Colon (tissue), 2 donors: ENCODE measurements around the gene ENAH.
"Not testable (repeated sequence)": the region's sequence is repeated elsewhere in the genome, so short reads cannot be mapped to it uniquely, and the experiment has no call there.

Experiments
- FAIRE-seq: peaks from 2 replicates; lab custom pipeline; 2012; peaks lifted over from hg19 to GRCh38; lab: Jason Lieb, UNC
- donor health status: control.
- donor health status: control.

Gene ENAH

GRCh38 chr1:225644666-225645065, 8.3 kb downstream of the ENAH start:
- FAIRE-seq = no peak

DNA sequence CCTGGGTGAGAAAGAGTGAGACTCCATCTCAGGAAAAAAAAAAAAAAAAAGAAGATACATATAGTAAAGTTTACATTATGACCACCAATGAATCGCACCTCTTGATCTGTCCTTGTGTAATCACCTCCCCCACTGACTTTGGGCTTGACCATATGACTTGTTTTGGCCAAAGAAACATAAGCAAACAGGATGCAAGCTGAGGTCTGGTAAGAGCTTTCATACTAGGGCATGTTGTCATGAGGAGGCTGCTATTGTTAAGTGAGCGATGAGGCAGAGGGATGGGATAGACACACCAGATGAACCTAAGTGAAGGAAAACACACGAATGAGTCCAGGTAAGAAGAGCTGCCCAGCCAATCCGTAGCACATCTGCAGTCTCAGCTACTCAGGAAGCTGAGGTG, 10.7 kb downstream of the ENAH start:
- no peak for FAIRE-seq

DNA sequence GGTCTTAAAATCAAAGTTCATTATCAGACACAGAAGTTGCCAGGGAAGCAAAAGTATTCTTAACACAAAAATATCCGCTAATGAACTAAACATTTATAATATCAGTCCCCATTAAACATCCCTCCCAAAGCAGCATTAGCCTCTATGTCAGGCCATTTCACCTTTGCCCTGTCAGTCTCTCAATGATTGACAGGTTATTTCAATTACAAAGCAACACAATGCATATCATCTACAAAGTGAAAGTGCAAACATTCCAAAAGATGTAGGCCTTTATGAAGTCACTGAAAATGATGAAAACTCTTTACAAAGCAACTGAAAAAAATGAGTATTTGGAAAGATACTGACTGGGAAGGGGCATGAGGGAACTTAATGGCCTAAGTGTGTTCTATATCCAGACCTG, 14.1 kb downstream of the ENAH start:
- FAIRE-seq = no peak

DNA sequence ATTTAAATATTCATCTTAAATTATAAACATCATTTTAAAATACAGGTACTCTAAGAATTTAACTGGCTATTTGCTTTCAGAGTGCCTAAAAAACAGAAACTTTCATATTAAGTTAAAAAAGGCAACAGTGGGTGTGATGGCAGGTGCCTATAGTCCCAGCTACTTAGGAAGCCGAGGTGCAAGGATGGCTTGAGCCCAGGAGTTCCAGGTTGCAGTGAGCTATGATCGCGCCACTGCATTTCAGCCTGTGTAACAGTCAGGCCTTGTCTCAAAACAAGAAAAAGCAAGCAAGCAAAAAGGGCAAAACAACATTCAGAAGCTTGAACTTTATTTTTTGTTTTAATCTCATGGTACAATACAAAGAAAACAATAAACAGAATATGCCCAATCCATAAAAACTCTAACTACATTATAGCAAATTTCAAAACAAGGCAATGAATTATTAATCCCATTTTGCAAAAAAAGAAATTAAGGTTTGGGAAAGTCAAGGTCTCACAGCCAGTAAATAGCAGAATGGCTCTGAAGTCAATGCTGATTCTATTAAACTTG, 15.2 kb downstream of the ENAH start:
- no peak for FAIRE-seq

- not testable (repeated sequence) for FAIRE-seq
Measured at GRCh38 chr1:225636992-225637391, 15.9 kb downstream of the ENAH start.

DNA sequence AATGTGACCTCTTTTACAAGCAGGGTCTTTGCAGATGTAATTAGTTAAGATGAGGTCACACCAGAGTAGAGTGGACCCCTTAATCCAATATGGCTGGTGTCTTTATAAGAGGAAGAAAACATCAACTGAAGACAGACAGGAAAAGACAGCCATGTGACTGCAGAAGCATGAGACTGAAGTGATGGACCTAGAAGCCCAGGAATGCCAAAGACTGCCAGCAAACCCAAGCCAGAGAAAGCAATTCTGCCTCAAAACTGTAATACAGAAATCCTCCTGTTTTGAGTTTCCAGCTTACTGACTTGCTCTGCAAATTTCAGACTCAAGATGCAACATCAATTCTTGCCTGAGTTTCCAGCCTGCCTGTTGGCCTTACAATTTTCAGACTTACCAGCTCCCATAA, 17.3 kb downstream of the ENAH start:
- FAIRE-seq = no peak

GRCh38 chr1:225632836-225633235, 20.1 kb downstream of the ENAH start:
- FAIRE-seq = not testable (repeated sequence)

DNA sequence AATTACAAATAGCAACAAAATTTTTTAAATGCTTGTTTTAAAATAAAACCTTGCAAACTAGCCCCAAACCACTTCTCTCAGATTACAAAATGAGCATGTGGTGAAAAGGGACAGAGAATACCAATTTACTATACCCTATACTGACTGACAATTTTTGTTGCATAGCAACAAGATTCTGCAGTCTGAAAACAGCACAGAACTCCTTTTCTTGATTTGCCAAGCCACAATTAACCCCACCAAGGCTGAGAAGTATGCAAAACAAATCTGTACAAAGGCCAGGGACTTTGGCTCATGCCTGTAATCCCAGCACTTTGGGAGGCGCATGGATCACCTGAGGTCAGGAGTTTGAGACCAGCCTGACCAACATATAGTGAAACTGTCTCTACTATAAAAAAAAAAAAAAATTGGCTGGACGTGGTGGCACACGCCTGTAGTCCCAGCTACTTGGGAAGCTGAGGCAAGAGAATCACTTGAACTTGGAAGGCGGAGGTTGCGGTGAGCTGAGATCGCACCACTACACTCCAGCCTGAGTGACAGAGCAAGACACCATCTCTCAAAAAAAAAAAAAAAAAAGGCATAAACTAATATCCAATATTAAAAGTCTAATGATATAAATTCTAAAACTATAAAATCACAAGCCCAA, 21.8 kb downstream of the ENAH start:
- no peak for FAIRE-seq

GRCh38 chr1:225629483-225629882, 23.4 kb downstream of the ENAH start:
- FAIRE-seq = no peak

DNA sequence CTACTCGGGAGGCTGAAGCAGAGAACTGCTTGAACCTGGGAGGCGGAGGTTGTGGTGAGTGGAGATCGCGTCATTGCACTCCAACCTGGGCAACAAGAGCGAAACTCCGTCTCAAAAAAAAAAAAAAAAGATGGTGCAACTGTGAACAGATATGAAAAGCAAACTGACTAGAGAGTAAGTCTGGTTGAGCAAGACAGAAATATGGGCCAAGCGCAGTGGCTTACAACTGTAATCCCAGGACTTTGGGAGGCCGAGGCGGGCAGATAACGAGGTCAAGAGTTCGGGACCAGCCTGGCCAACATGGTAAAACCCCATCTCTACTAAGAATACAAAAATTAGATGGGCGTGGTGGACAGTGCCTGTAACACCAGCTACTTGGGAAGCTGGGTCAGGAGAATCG, 24.1 kb downstream of the ENAH start:
- FAIRE-seq = not testable (repeated sequence)

- no peak for FAIRE-seq
Measured at GRCh38 chr1:225627304-225627947, 25.5 kb downstream of the ENAH start.

- no peak for FAIRE-seq
Measured at GRCh38 chr1:225626698-225627097, 26.2 kb downstream of the ENAH start.

DNA sequence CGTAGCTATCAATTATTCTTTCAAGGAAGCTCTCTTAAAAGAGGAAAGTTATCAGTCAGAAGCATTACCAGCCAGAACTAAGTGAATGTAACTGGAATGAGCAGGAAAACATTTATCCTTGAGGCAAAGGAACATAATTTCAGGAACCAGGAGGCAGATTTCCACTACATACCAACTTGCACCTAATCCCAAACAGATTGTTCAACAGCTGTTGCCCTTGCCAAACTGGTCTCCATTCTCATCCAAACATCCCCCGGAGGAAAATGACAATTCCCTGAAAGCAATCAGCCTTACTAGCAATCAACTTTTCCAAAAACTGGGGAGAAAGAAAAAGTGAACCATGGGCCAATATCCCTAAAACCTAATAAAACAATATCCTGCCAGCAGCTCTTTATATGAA, 35.0 kb downstream of the ENAH start:
- FAIRE-seq = no peak

DNA sequence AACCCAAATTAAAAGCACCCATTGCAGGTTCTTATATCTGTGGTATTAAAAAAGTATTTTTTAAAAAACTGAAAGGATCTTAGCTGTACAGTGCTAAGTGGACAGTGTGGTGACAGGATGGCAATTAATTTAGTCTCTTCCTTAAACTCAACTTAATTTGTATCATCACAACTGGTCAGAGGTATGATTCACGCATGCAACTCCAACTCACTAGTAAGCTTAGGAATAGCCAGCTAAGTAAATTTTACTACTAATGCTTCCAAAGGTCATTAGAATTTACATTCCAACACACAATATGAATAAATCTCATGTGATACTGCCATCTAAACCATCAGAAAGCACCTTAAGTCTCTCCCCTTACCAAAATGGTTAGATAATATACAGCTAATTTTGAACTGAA, 35.4 kb downstream of the ENAH start:
- FAIRE-seq = no peak

DNA sequence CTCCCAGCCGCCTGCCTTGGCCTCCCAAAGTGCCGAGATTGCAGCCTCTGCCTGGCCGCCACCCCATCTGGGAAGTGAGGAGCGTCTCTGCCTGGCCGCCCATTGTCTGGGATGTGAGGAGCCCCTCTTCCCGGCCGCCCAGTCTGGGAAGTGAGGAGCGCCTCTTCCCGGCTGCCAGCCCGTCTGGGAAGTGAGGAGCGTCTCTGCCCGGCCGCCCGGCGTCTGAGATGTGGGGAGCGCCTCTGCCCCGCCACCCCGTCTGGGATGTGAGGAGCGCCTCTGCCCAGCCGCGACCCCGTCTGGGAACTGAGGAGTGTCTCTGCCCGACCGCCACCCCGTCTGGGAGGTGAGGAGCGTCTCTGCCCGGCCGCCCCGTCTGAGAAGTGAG, 37.5 kb downstream of the ENAH start:
- FAIRE-seq = not testable (repeated sequence)

GRCh38 chr1:225613006-225613405, 39.9 kb downstream of the ENAH start:
- FAIRE-seq = no peak

GRCh38 chr1:225612287-225612686, 40.6 kb downstream of the ENAH start:
- no peak for FAIRE-seq

DNA sequence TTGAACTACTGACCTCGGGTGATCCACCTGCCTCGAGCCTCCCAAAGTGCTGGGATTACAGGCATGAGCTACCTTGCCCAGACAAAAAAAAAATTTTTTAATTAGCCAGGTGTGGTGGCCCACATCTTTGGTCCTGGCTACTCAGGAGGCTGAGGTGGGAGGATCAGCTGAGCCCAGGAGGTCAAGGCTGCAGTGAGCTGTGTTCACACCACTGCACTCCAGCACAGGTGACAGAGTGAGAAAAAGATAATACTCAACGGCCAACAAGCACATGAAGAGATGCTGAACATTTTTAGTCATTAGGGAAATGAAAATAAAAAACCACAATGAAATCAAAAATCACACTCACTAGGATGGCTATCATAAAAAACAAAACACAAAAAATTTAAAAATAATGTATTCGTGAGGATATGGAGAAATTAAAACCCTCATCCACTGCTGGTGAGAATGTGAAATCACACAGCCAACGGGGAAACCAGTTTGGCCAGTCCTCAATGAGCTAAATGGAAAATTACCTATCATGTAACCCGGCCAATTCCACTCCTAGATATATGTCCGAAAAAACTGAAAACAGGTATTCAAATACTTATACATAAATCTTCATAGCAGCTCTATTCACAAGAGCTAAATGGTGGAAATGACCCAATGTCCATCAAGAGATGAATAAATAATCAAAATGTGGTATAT, 41.2 kb downstream of the ENAH start:
- FAIRE-seq = no peak

DNA sequence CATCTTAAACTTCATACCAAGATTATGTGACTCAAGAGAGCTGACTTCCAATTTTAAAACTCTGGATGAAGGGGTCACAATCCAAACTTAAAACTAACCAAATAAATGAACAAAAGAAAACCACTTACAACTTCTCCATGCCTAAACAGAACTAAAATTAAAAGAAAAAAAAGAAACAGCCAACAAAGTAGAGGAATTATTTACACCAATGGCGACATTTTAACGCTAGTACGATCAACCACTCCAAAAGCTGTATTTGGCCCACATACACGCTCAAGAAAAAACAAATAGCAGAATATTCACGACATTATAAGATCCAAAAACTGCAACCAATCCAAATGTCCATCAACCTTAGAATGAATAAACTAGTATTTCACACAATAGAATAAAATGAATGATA, 42.4 kb downstream of the ENAH start:
- no peak for FAIRE-seq

GRCh38 chr1:225608014-225608796, 44.7 kb downstream of the ENAH start:
- FAIRE-seq = no peak

GRCh38 chr1:225607355-225607754, 45.6 kb downstream of the ENAH start:
- no peak for FAIRE-seq

DNA sequence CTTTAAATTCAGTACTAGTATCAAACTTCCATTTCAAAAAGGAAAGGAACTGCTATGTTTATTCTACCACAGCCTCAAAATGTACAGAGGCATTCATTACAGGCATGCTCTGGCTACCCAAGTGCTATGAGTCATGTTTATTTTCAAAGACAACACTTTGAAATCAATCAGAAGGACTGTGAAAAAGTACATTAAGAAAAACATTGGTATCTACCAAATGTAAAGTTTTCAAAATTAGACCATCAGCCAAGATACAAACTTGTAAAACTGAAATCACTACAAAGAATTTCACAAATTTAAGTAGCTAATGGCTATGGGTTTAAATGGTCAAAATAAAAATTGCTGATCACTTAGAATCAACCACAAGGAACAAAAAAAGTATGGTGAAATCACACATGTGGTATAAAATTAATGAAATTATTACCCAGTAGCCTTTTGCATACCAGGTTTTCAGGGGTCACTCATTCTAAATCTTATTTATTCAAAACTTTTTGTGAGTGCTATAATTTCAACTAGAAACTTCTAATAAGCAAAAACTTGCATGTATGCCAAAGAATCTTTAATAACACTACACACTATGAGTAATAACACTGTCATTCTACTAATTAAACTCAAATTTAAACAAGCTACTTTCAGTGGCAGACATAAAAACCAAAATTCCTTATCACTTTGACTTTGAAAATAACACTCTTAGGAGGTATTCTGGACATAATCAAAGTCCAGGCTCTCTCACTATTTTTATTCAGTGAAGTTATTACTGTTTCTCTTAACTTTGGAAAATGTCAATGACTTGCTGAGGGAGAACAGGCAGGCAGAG, 49.2 kb downstream of the ENAH start:
- FAIRE-seq = no peak
